Stimulated activated naive CD8-positive, alpha-beta T cell treated with anti-CD3 and anti-CD28 coated beads, Interleukin-15, amount 100 ng/mL, for 72 hours (primary cell): ENCODE results near the gene ULK4.
"Not testable (repeated sequence)": the region's sequence is repeated elsewhere in the genome, so short reads cannot be mapped to it uniquely, and the experiment has no call there.

Source experiments
- ATAC-seq: fragments of 150-1000 bp; cut with Tn5 transposase; 2 replicates; pipeline ENCODE4 v1.10.0; 2021; ENCODE audit warnings: mild to moderate bottlenecking, moderate library complexity
- DNase-seq, 2 donors: peaks; one replicate each; pipeline ENCODE4 v3.0.0; 2021 to 2022
- H3K27ac Mint-ChIP-seq, 2 donors: one replicate each; pipeline ENCODE4 v1.8.0; 2022; ENCODE audit warnings: mild to moderate bottlenecking in 2 of 2, mixed read lengths in 2 of 2, moderate library complexity in 2 of 2
- H3K27me3 Mint-ChIP-seq: one replicate; pipeline ENCODE4 v1.8.0; 2022; ENCODE audit warnings: mixed read lengths
- H3K4me1 Mint-ChIP-seq: one replicate; pipeline ENCODE4 v1.8.0; 2022; ENCODE audit warnings: mild to moderate bottlenecking, mixed read lengths
- H3K4me3 Mint-ChIP-seq, 2 donors: one replicate each; pipeline ENCODE4 v1.8.0; 2022; ENCODE audit warnings: mild to moderate bottlenecking in 2 of 2, mixed read lengths in 2 of 2, moderate library complexity in 1 of 2
- H3K9me3 Mint-ChIP-seq, 2 donors: one replicate each; pipeline ENCODE4 v1.8.0; 2022; ENCODE audit warnings: mixed read lengths in 2 of 2

Gene ULK4

DNA sequence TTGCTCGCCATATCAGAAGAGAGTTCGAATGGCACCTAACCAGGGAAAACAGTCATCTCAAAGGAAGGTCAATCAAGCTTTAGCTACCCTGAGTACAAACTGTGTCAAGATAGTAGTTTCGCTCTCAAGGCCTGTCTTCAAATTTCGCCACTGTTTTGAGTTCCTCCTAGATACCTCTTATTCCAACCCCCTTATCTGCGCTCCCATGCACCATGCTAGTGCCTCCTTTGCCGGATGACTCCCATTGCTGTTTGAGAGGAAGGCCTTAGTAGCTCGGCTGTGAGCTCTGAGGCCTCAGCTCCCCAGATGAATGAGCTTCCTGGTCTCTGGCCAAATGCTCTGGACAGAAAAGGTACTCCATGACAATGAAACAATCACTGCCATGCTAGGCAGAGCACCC is 256.0 kb downstream of the ULK4 start:
- ATAC-seq (no peak), DNase-seq (no peak)
- Mint-ChIP-seq H3K27ac (no peak overlapping the region), H3K9me3 (no peaks in the 10 kb centered on the region), H3K4me1 (no peaks in the 10 kb centered on the region), H3K4me3 (no peak overlapping the region), H3K27me3 (no peaks in the 10 kb centered on the region)

- no peaks in the 10 kb centered on the region for H3K4me1 Mint-ChIP-seq
- DNase-seq (no peak), ATAC-seq (no peak)
- no peaks in the 10 kb centered on the region for H3K27me3 Mint-ChIP-seq
- H3K9me3 Mint-ChIP-seq, result no peaks in the 10 kb centered on the region
- H3K27ac Mint-ChIP-seq, result no peak overlapping the region
- no peak overlapping the region for H3K4me3 Mint-ChIP-seq
These were observed 260.7 kb downstream of the ULK4 start for GRCh38 chr3:41701191-41701698.

- H3K27me3 Mint-ChIP-seq, result no peaks in the 10 kb centered on the region
- H3K4me3 Mint-ChIP-seq, result no peak overlapping the region
- no peak overlapping the region for H3K27ac Mint-ChIP-seq
- no peaks in the 10 kb centered on the region for H3K4me1 Mint-ChIP-seq
- DNase-seq (no peak), ATAC-seq (no peak)
- H3K9me3 Mint-ChIP-seq, result no peaks in the 10 kb centered on the region
These were observed 261.7 kb downstream of the ULK4 start for GRCh38 chr3:41700155-41700554.

DNA sequence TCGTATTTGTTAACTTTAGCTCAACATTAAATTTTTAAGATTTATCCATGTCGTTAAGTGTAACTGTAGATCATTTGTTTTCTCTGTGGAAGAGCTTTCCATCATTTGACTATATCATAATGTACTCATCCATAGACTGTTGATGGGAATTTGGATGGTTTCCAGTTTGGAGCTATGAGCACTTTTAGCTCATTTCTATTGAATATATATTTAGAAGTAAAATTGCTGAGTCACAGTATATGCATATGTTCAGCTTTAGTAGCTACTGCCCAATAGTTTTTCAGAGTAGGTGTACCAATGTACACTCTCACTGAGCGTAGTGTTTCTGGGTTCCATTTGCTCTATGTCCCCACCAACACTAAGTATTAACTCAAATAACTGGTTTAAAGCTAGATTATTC is 263.0 kb downstream of the ULK4 start:
- H3K27me3 Mint-ChIP-seq, result no peaks in the 10 kb centered on the region
- H3K4me3 Mint-ChIP-seq, result no peak overlapping the region
- ATAC-seq (no peak), DNase-seq (no peak)
- no peak overlapping the region for H3K27ac Mint-ChIP-seq
- H3K9me3 Mint-ChIP-seq, result no peaks in the 10 kb centered on the region
- no peaks in the 10 kb centered on the region for H3K4me1 Mint-ChIP-seq

DNA sequence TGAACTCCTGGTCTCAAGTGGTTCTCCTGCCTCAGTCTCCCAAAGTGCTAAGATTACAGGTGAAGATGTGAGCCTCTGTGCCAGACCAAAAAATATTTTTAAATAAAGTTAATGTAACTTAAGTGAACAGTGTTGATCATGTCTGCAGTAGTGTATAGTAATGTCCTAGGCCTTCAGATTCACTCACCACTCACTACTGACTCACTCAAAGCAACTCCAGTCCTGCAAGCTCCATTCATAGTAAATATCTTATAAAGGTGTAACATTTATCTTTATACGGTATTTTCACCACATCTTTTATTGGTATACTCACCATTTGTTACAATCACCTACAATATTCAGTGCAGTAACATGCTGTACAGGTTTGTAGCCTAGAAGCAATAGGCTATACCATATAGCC is 264.2 kb downstream of the ULK4 start:
- ATAC-seq (no peak), DNase-seq (no peak)
- Mint-ChIP-seq H3K9me3 (no peaks in the 10 kb centered on the region), H3K4me3 (no peak overlapping the region), H3K4me1 (no peaks in the 10 kb centered on the region), H3K27me3 (no peaks in the 10 kb centered on the region), H3K27ac (no peak overlapping the region)

DNA sequence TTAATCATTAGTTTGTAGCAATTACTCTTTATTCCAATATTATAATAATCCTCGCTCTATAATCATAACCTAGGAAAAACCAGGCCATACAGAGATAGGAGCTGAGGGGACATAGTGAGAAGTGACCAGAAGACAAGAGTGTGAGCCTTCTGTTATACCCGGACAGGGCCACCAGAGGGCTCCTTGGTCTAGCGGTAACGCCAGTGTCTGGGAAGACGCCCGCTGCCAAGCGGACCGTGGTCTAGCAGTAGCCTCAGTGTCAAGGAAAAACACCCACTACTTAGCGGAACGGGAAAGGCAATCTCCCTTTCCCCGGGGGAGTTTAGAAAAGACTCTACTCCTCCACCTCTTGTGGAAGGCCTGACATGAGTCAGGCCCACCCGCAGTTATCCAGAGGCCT is 266.1 kb downstream of the ULK4 start:
- H3K9me3 Mint-ChIP-seq, ATAC-seq, H3K27ac Mint-ChIP-seq, DNase-seq, H3K27me3 Mint-ChIP-seq, H3K4me1 Mint-ChIP-seq, H3K4me3 Mint-ChIP-seq: not testable (repeated sequence)

- H3K4me1 Mint-ChIP-seq, result peaks cover 6% of the 10 kb centered on the region
- H3K27me3 Mint-ChIP-seq, result no peaks in the 10 kb centered on the region
- H3K9me3 Mint-ChIP-seq, result no peaks in the 10 kb centered on the region
- H3K27ac Mint-ChIP-seq, result no peak overlapping the region
- no peak for DNase-seq
- no peak overlapping the region for H3K4me3 Mint-ChIP-seq
- ATAC-seq, result no peak
These were observed 268.1 kb downstream of the ULK4 start for GRCh38 chr3:41693799-41694198.

- no peak for DNase-seq
- H3K4me3 Mint-ChIP-seq, result no peak overlapping the region
- peaks cover 6% of the 10 kb centered on the region for H3K4me1 Mint-ChIP-seq
- H3K27me3 Mint-ChIP-seq, result no peaks in the 10 kb centered on the region
- no peaks in the 10 kb centered on the region for H3K9me3 Mint-ChIP-seq
- no peak for ATAC-seq
- H3K27ac Mint-ChIP-seq, result no peak overlapping the region
These were observed 270.9 kb downstream of the ULK4 start for GRCh38 chr3:41690766-41691563.

DNA sequence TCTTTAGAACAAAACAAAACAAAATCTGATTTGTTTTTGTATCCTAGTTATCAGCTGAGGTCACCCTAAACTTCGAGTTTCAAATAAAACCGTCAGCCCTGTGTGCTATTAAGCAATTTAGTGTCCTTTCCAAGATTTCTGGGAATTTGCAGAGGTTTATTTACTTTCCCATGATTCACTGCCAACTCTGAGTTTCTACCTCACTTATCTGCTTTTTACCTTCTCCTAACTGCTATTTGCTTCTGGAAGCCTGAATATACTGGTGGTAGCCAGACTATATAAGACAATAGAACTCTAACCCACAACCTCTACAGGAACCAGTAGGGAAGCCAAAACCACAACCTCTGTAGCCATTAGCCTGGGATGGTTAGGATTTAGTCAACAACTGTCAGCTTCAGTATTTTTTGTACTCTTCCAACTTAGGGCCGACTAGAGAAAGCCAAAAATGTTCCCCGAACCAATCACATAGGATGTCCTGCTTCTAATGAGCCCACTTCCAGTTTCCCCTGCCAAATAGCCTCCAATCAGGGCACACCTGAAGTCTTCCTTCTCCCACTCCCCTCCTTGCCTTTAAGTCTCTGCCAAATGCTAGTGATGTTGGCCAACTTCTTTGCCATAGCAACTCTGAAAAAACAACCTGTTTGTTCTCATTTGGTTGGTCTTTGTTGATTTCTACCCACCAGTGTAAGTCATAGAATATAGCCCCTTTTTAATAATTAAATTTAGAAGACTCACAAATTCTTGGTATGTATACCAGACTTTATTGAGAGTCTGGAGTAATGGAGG is 273.1 kb downstream of the ULK4 start:
- DNase-seq (no peak), ATAC-seq (no peak)
- H3K27me3 Mint-ChIP-seq, result no peaks in the 10 kb centered on the region
- peaks cover 0 to 9% of the 10 kb centered on the region in 2 donors for H3K9me3 Mint-ChIP-seq
- H3K4me1 Mint-ChIP-seq, result peaks cover 6% of the 10 kb centered on the region
- H3K27ac Mint-ChIP-seq, result no peak overlapping the region
- H3K4me3 Mint-ChIP-seq, result no peak overlapping the region

- ATAC-seq (no peak), DNase-seq (no peak)
- Mint-ChIP-seq H3K27me3 (no peaks in the 10 kb centered on the region), H3K4me3 (no peak overlapping the region), H3K4me1 (no peaks in the 10 kb centered on the region), H3K27ac (peak overlapping the region in 1 of 2 donors; percentile 3), H3K9me3 (peaks cover 0 to 9% of the 10 kb centered on the region in 2 donors)
These were observed 276.8 kb downstream of the ULK4 start for GRCh38 chr3:41684797-41685735.

GRCh38 chr3:41683666-41684350 is 278.1 kb downstream of the ULK4 start:
- Mint-ChIP-seq H3K4me1 (no peaks in the 10 kb centered on the region), H3K27me3 (no peaks in the 10 kb centered on the region), H3K27ac (peak overlapping the region in 1 of 2 donors; percentile 35), H3K9me3 (peaks cover 0 to 9% of the 10 kb centered on the region in 2 donors), H3K4me3 (no peak overlapping the region)
- ATAC-seq, result no peak
- DNase-seq, result no peak

- Mint-ChIP-seq H3K9me3 (peaks cover 0 to 9% of the 10 kb centered on the region in 2 donors), H3K4me1 (no peaks in the 10 kb centered on the region), H3K4me3 (no peak overlapping the region), H3K27ac (no peak overlapping the region), H3K27me3 (no peaks in the 10 kb centered on the region)
- ATAC-seq (no peak), DNase-seq (no peak)
These were observed 278.9 kb downstream of the ULK4 start for GRCh38 chr3:41682996-41683395.

DNA sequence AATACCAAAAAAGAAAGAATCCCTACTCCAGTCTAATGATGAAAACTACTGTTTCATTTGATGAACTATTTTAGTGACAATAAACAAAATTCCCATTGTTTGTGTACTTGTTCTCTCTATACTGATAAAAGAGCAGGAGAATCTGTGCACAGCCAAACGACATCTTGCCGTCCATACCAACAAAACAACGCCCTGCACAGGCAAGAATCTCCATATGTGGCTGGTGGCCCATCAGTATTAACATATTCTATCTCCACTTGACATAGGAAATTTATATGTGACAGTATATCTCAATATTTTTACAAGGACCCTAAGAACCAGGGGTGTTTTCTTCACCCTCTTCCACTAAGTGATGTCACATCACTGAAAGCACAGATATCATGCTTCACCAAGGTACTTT is 279.5 kb downstream of the ULK4 start:
- no peak overlapping the region for H3K4me3 Mint-ChIP-seq
- no peaks in the 10 kb centered on the region for H3K4me1 Mint-ChIP-seq
- no peaks in the 10 kb centered on the region for H3K27me3 Mint-ChIP-seq
- no peak for DNase-seq
- no peak overlapping the region for H3K27ac Mint-ChIP-seq
- H3K9me3 Mint-ChIP-seq, result peaks cover 0 to 9% of the 10 kb centered on the region in 2 donors
- no peak for ATAC-seq

- ATAC-seq (no peak), DNase-seq (no peak)
- Mint-ChIP-seq H3K27me3 (no peaks in the 10 kb centered on the region), H3K4me1 (no peaks in the 10 kb centered on the region), H3K9me3 (peaks cover 0 to 9% of the 10 kb centered on the region in 2 donors), H3K4me3 (no peak overlapping the region), H3K27ac (no peak overlapping the region)
These were observed 280.4 kb downstream of the ULK4 start for GRCh38 chr3:41681479-41681878.

- Mint-ChIP-seq H3K4me3 (no peak overlapping the region), H3K27me3 (no peaks in the 10 kb centered on the region), H3K9me3 (no peaks in the 10 kb centered on the region), H3K4me1 (no peaks in the 10 kb centered on the region), H3K27ac (no peak overlapping the region)
- ATAC-seq (no peak), DNase-seq (no peak)
These were observed 282.5 kb downstream of the ULK4 start for GRCh38 chr3:41679374-41679773.
